HCT116 (cell line): Measurements from ENCODE around the gene HMSD. TPM values are rescaled to one million over a fixed set of nuclear protein-coding genes. Genes with fewer than 3 reads are reported as not detected.

Source experiments
- ATAC-seq: fragments of 200-7000 bp; cut with Tn5 transposase; 2 replicates; pipeline ENCODE4 v1.9.1; 2020; ENCODE audit warnings: mild to moderate bottlenecking, moderate library complexity
- BruUV-seq: library from RNA; stranded (reverse); fragments of 400-500 nt; replicated peaks from 2 replicates; lab custom pipeline; 2021; lab: Mats Ljungman, UMichigan
- CTCF ChIA-PET: fragments of 300-600 bp; sonication (Branson Sonifier 250); formaldehyde crosslinking; loops from one replicate; lab custom pipeline; 2021; ENCODE audit warnings: antibody characterized with exemption; lab: Charles Lee
- POLR2A ChIA-PET: fragments of 300-600, 350-600 bp; sonication (Branson Sonifier 250); formaldehyde crosslinking; loops from one replicate; lab custom pipeline; 2021; ENCODE audit warnings: antibody characterized with exemption; lab: Charles Lee
- RAD21 ChIA-PET, 2 experiments: fragments of 300-600 bp; sonication (Branson Sonifier 250); formaldehyde crosslinking; loops; one replicate each; lab custom pipeline; 2023; ENCODE audit warnings: low total read pairs in 2 of 2; ENCODE audit not compliant: uncharacterized antibody in 2 of 2, unreplicated experiment in 2 of 2, low non-redundant PET in 1 of 2; lab: Charles Lee
- DNase-seq: peaks from one replicate; pipeline ENCODE4 v3.0.0-alpha.2; 2010; ENCODE audit warnings: low read depth, low spot score
- H2AFZ ChIP-seq: fragments of 200-600 bp; shearing (Covaris generic), sonication (generic); 2 replicates; pipeline ENCODE4 v1.6.1; 2017; ENCODE audit warnings: low read depth, mixed run types, mixed read lengths, antibody characterized with exemption, low read length; ENCODE audit not compliant: poor library complexity, severe bottlenecking
- H3K27ac ChIP-seq: 2 replicates; pipeline ENCODE4 v1.5.1; 2012; ENCODE audit warnings: low read depth, low read length
- H3K27me3 ChIP-seq: fragments of 200-600 bp; sonication (generic); 2 replicates; pipeline ENCODE4 v1.6.1; 2016; ENCODE audit warnings: mixed run types, low read length, mixed read lengths; ENCODE audit not compliant: insufficient read depth
- H3K36me3 ChIP-seq, 2 experiments: fragments of 200-500 bp in 1 of 2; fragments of 200-600 bp in 1 of 2; sonication (Bioruptor generic) in 1 of 2; sonication (generic) in 1 of 2; 2 replicates each; pipeline versions ENCODE4 v1.5.1 to v1.6.1; 2014 to 2016; ENCODE audit warnings: low read length in 2 of 2, inconsistent platforms in 1 of 2, mixed read lengths in 1 of 2, mixed run types in 1 of 2; ENCODE audit not compliant: insufficient read depth in 2 of 2, control insufficient read depth in 1 of 2
- H3K4me1 ChIP-seq, 2 experiments: fragments of 200-600 bp in 1 of 2; sonication (generic) in 1 of 2; 2 replicates each; pipeline versions ENCODE4 v1.5.1 to v1.6.1; 2012 to 2017; ENCODE audit warnings: low read length in 2 of 2, inconsistent platforms in 1 of 2, mild to moderate bottlenecking in 1 of 2, mixed read lengths in 1 of 2, mixed run types in 1 of 2, moderate library complexity in 1 of 2; ENCODE audit not compliant: insufficient read depth in 2 of 2, control insufficient read depth in 1 of 2
- H3K4me2 ChIP-seq: fragments of 200-600 bp; sonication (generic); 2 replicates; pipeline ENCODE4 v1.6.1; 2017; ENCODE audit warnings: mixed run types, low read length, mixed read lengths
- H3K4me3 ChIP-seq, 2 experiments: fragments of 200-600 bp in 1 of 2; sonication (generic) in 1 of 2; replicated peaks in 1 of 2; 2 replicates each; pipeline ENCODE4 v1.5.1; 2011 to 2016; ENCODE audit warnings: low read length in 2 of 2, control low read depth in 1 of 2, low read depth in 1 of 2, mild to moderate bottlenecking in 1 of 2, mixed read lengths in 1 of 2, mixed run types in 1 of 2
- H3K79me2 ChIP-seq: fragments of 200-600 bp; sonication (generic); 2 replicates; pipeline ENCODE4 v1.6.1; 2017; ENCODE audit warnings: mild to moderate bottlenecking, mixed run types, low read length, moderate library complexity, mixed read lengths; ENCODE audit not compliant: insufficient read depth
- H3K9ac ChIP-seq: fragments of 200-600 bp; sonication (generic); 2 replicates; pipeline ENCODE4 v1.6.1; 2016; ENCODE audit warnings: low read length, mixed read lengths
- H3K9me2 ChIP-seq: fragments of 200-600 bp; sonication (generic), shearing (Covaris generic); 2 replicates; pipeline ENCODE4 v1.6.1; 2017; ENCODE audit warnings: mixed run types, mild to moderate bottlenecking, moderate library complexity; ENCODE audit not compliant: insufficient read depth
- H3K9me3 ChIP-seq, 2 experiments: fragments of 200-500 bp in 1 of 2; fragments of 200-600 bp in 1 of 2; sonication (Bioruptor generic) in 1 of 2; sonication (generic) in 1 of 2; 2 replicates each; pipeline ENCODE4 v1.6.1; 2014 to 2017; ENCODE audit warnings: low read length in 2 of 2, mixed read lengths in 2 of 2, inconsistent platforms in 1 of 2, low read depth in 1 of 2, mild to moderate bottlenecking in 1 of 2, mixed run types in 1 of 2, moderate library complexity in 1 of 2; ENCODE audit not compliant: control insufficient read depth in 1 of 2, insufficient read depth in 1 of 2
- H4K20me1 ChIP-seq: fragments of 200-600 bp; sonication (generic), shearing (Covaris generic); 2 replicates; pipeline ENCODE4 v1.6.1; 2017; ENCODE audit warnings: mixed run types, mild to moderate bottlenecking, moderate library complexity; ENCODE audit not compliant: insufficient read depth
- ATF3 ChIP-seq: IDR thresholded peaks from 2 replicates; pipeline ENCODE4 v1.6.1; 2012
- CBX3 ChIP-seq: IDR thresholded peaks from 2 replicates; pipeline ENCODE4 v1.6.1; 2012; ENCODE audit warnings: low read depth
- EZH2 ChIP-seq: fragments of 200-600 bp; sonication (generic); IDR thresholded peaks from 2 replicates; pipeline ENCODE4 v1.6.1; 2017; ENCODE audit warnings: antibody characterized with exemption, mixed run types
- FOSL1 ChIP-seq: IDR thresholded peaks from 2 replicates; pipeline ENCODE4 v1.6.1; 2012; ENCODE audit warnings: low read depth
- RAD21 ChIP-seq: IDR thresholded peaks from 2 replicates; pipeline ENCODE4 v1.6.1; 2012; ENCODE audit warnings: low read depth, mild to moderate bottlenecking
- REST ChIP-seq: IDR thresholded peaks from 2 replicates; pipeline ENCODE4 v1.6.1; 2012; ENCODE audit warnings: low read depth
- SIN3A ChIP-seq: IDR thresholded peaks from 2 replicates; pipeline ENCODE4 v1.6.1; 2012; ENCODE audit warnings: low read depth
- SP1 ChIP-seq: IDR thresholded peaks from 2 replicates; pipeline ENCODE4 v1.6.1; 2012; ENCODE audit warnings: low read depth
- TCF7L2 ChIP-seq: IDR thresholded peaks from 2 replicates; pipeline ENCODE4 v1.7.0; 2011; ENCODE audit warnings: borderline replicate concordance, inconsistent platforms; ENCODE audit not compliant: insufficient read depth, insufficient read length; ENCODE audit errors: extremely low read depth
- ZFX ChIP-seq: fragments of 450-650 bp; IDR thresholded peaks from 2 replicates; pipeline ENCODE4 v1.6.1; 2017
- intact Hi-C: fragments of 100-400 bp; cut with micrococcal nuclease; formaldehyde crosslinking; loops from 2 replicates; pipeline ENCODE4 v1.10.0; 2022
- total RNA-seq: library from RNA; stranded (reverse); gene quantifications from one replicate; pipeline ENCODE4 v1.2.1, GENCODE V29; 2021; ENCODE audit not compliant: unreplicated experiment

HMSD gene
- total RNA-seq, 1 experiment from 2014 or later = 5.3 TPM

GRCh38 chr18:63960891-63961290, 11.8 kb downstream of the HMSD start (continued):
- TF ChIP-seq REST (no peak), SIN3A (no peak)

GRCh38 chr18:63961435-63961980, 12.4 kb downstream of the HMSD start:
- no peaks in the 10 kb centered on the region for H4K20me1 ChIP-seq
- H3K4me1 ChIP-seq = no peaks in the 10 kb centered on the region
- DNase-seq (no peak), ATAC-seq (peak; percentile 27; the same call in 1 of the 2 replicates)
- TF ChIP-seq TCF7L2 (no peak), SP1 (no peak), ATF3 (no peak), FOSL1 (no peak), EZH2 (no peak), ZFX (no peak), RAD21 (no peak), CBX3 (no peak)
- no peaks in the 10 kb centered on the region for H3K9me3 ChIP-seq
- POLR2A ChIA-PET = no interaction called here
- CTCF ChIA-PET = no interaction called here
- H3K4me2 ChIP-seq = no peak overlapping the region
- no peak overlapping the region for H3K4me3 ChIP-seq
- no peaks in the 10 kb centered on the region for H3K79me2 ChIP-seq
- BruUV-seq = no TSS peak
- intact Hi-C loops = no loop called here
- no peak overlapping the region for H2AFZ ChIP-seq
- no peak overlapping the region for H3K27ac ChIP-seq
- no peak overlapping the region for H3K9ac ChIP-seq
- no peaks in the 10 kb centered on the region for H3K27me3 ChIP-seq
- H3K9me2 ChIP-seq = no peaks in the 10 kb centered on the region
- no peaks in the 10 kb centered on the region for H3K36me3 ChIP-seq
- RAD21 ChIA-PET = no interaction called here
